HepG2 (cell line): ENCODE data around the gene NFE2L1. TPM values are rescaled to one million over a fixed set of nuclear protein-coding genes. Genes with fewer than 3 reads are reported as not detected.
A peak's percentile ranks its signal among the peaks of the same experiment; 100 is the strongest.

Experiments used
- ATF7-NPFF ChIP-seq: sonication (generic); formaldehyde crosslinking; IDR thresholded peaks from 2 replicates; pipeline ENCODE4 v1.8.1; 2023; ENCODE audit warnings: mild to moderate bottlenecking, low read depth, missing genetic modification reagents, moderate library complexity
- BRF2 ChIP-seq: sonication (generic); formaldehyde crosslinking; IDR thresholded peaks from 2 replicates; pipeline ENCODE4 v1.8.1; 2022; ENCODE audit warnings: mild to moderate bottlenecking, missing genetic modification reagents
- GPN1 ChIP-seq: sonication (generic); formaldehyde crosslinking; IDR thresholded peaks from 2 replicates; pipeline ENCODE4 v1.5.1; 2020; ENCODE audit warnings: missing genetic modification reagents, borderline replicate concordance
- MAF1 ChIP-seq: sonication (generic); formaldehyde crosslinking; IDR thresholded peaks from 2 replicates; pipeline ENCODE4 v1.5.0; 2020; ENCODE audit warnings: missing genetic modification reagents, borderline replicate concordance
- NCOA5 ChIP-seq: sonication (generic); formaldehyde crosslinking; IDR thresholded peaks from 2 replicates; pipeline ENCODE4 v1.4.0; 2020; ENCODE audit warnings: missing genetic modification reagents
- PRDM15 ChIP-seq: sonication (generic); formaldehyde crosslinking; IDR thresholded peaks from 2 replicates; pipeline ENCODE4 v1.4.0; 2020; ENCODE audit warnings: missing genetic modification reagents
- SNAPC4 ChIP-seq: sonication (generic); formaldehyde crosslinking; IDR thresholded peaks from 2 replicates; pipeline ENCODE4 v1.4.0; 2020; ENCODE audit warnings: mild to moderate bottlenecking, missing genetic modification reagents
- SP4 ChIP-seq: sonication (generic); formaldehyde crosslinking; IDR thresholded peaks from 2 replicates; pipeline ENCODE4 v1.8.1; 2023; ENCODE audit warnings: mild to moderate bottlenecking, missing genetic modification reagents
- SP5 ChIP-seq: IDR thresholded peaks from 2 replicates; pipeline ENCODE4 v1.6.1; 2016; ENCODE audit warnings: low read depth, borderline replicate concordance
- SSRP1 ChIP-seq: IDR thresholded peaks from 2 replicates; pipeline ENCODE4 v1.6.1; 2016; ENCODE audit warnings: control low read depth
- ZBTB49 ChIP-seq: sonication (generic); formaldehyde crosslinking; IDR thresholded peaks from 2 replicates; pipeline ENCODE4 v1.4.0; 2020; ENCODE audit warnings: missing genetic modification reagents, borderline replicate concordance
- ZNF20 ChIP-seq: sonication (generic); formaldehyde crosslinking; IDR thresholded peaks from 2 replicates; pipeline ENCODE4 v1.4.0; 2020; ENCODE audit warnings: mild to moderate bottlenecking, moderate library complexity, missing genetic modification reagents
- ZNF30 ChIP-seq: sonication (generic); formaldehyde crosslinking; IDR thresholded peaks from 2 replicates; pipeline ENCODE4 v1.5.0; 2020; ENCODE audit warnings: mild to moderate bottlenecking, missing genetic modification reagents
- ZNF691 ChIP-seq: sonication (generic); formaldehyde crosslinking; IDR thresholded peaks from 2 replicates; pipeline ENCODE4 v1.4.0; 2020; ENCODE audit warnings: missing genetic modification reagents, low read depth, mild to moderate bottlenecking, borderline replicate concordance
- polyA plus RNA-seq, 8 experiments: library from polyadenylated mRNA; depleted of rRNA in 3 of 8; stranded (reverse) in 7 of 8; unstranded in 1 of 8; fragments of >200 nt; fragmentation: Illumina TruSeq in 4 of 8; extraction: Trizol in 4 of 8; gene quantifications; 2 replicates each; pipeline versions ENCODE4 v1.2.1 to v1.2.3, GENCODE V29; 2011 to 2016; ENCODE audit warnings: low read depth in 4 of 8, missing spikeins in 1 of 8, mixed read lengths in 1 of 8; ENCODE audit not compliant: insufficient read depth in 1 of 8
- total RNA-seq, 5 experiments: library from RNA; depleted of rRNA; stranded (reverse); fragments of >200 nt; fragmentation: Illumina TruSeq; extraction: Trizol; gene quantifications; 2 replicates each; pipeline ENCODE4 v1.2.3, GENCODE V29; 2016; ENCODE audit warnings: low read depth in 1 of 5

The NFE2L1 gene
- total and polyA plus RNA-seq, 2 of the 13 experiments (the other 11 are each of a cell fraction or from before 2014, with no cell fraction given): 67.0 to 234 TPM

- TF ChIP-seq SNAPC4 (CRISPR knock-in tag): peak; percentile 91
- no peak for TF ChIP-seq GPN1
- no peak for TF ChIP-seq ZNF30 (CRISPR knock-in tag)
- TF ChIP-seq ATF7-NPFF: peak; percentile 84
- TF ChIP-seq MAF1 (CRISPR knock-in tag): peak; percentile 67; the same call in 1 of the 2 replicates
- peak; percentile 47; the same call in 1 of the 2 replicates for TF ChIP-seq SSRP1
- 0 out of 2 replicates have a peak, but pooled peaks have one; percentile 73 for TF ChIP-seq ZNF20 (CRISPR knock-in tag)
- TF ChIP-seq PRDM15: peak; percentile 47
- TF ChIP-seq BRF2 (CRISPR knock-in tag): no peak
- 0 out of 2 replicates have a peak, but pooled peaks have one; percentile 26 for TF ChIP-seq ZNF691
- TF ChIP-seq ZBTB49 (CRISPR knock-in tag): peak; percentile 29; the same call in 1 of the 2 replicates
- peak; percentile 80 for TF ChIP-seq SP4 (CRISPR knock-in tag)
- TF ChIP-seq SP5 (CRISPR knock-in tag): peak; percentile 56
- TF ChIP-seq NCOA5 (CRISPR knock-in tag): no peak
Measured at GRCh38 chr17:48107137-48108055, 59.2 kb downstream of the NFE2L1 start, which contains the start of gene SNX11 (continued).
